HG03045 (cell line): ENCODE data around the gene SST.

Source experiments
- ATAC-seq: cut with Tn5 transposase; IDR thresholded peaks from one replicate; pipeline ENCODE4 v1.9.1; 2021; ENCODE audit warnings: mild to moderate bottlenecking, moderate library complexity; ENCODE audit not compliant: unreplicated experiment

The SST gene

GRCh38 chr3:187669675-187670504 lies at the start of gene SST:
SST (minus strand) TSS chr3:187670394; CDS start chr3:187670291, 103 bp downstream.
- ATAC-seq = no peak

- no peak for ATAC-seq
These were observed 49.6 kb upstream of the SST start for GRCh38 chr3:187719628-187720336.

- no peak for ATAC-seq
These were observed 48.6 kb upstream of the SST start for GRCh38 chr3:187718802-187719201.

GRCh38 chr3:187717572-187717971 lies 47.4 kb upstream of the SST start:
- ATAC-seq = no peak

- ATAC-seq = peak; percentile 76
These were observed 44.3 kb upstream of the SST start for GRCh38 chr3:187714404-187714979.

GRCh38 chr3:187713504-187713903 lies 43.3 kb upstream of the SST start:
- ATAC-seq = peak; percentile 51

GRCh38 chr3:187709155-187709554 lies 39.0 kb upstream of the SST start:
- ATAC-seq = no peak

- no peak for ATAC-seq
These were observed 38.5 kb upstream of the SST start for GRCh38 chr3:187708696-187709095.

GRCh38 chr3:187706971-187707370 lies 36.8 kb upstream of the SST start:
- no peak for ATAC-seq

- no peak for ATAC-seq
These were observed 35.0 kb upstream of the SST start for GRCh38 chr3:187705164-187705563.

GRCh38 chr3:187702507-187703033 lies 32.4 kb upstream of the SST start, which contains the start of gene RTP2:
RTP2 (minus strand) TSS chr3:187702557; CDS start chr3:187702128, 429 bp downstream.
- no peak for ATAC-seq

- no peak for ATAC-seq
These were observed 30.1 kb upstream of the SST start for GRCh38 chr3:187700249-187700648.

- no peak for ATAC-seq
These were observed 28.6 kb upstream of the SST start for GRCh38 chr3:187698499-187699399.

GRCh38 chr3:187696021-187696420 lies 25.8 kb upstream of the SST start:
- no peak for ATAC-seq

GRCh38 chr3:187695449-187695848 lies 25.3 kb upstream of the SST start:
- no peak for ATAC-seq

GRCh38 chr3:187694801-187695200 lies 24.6 kb upstream of the SST start:
- ATAC-seq = no peak

- no peak for ATAC-seq
These were observed 23.2 kb upstream of the SST start for GRCh38 chr3:187693431-187693830.

GRCh38 chr3:187689984-187690383 lies 19.8 kb upstream of the SST start:
- ATAC-seq = no peak

GRCh38 chr3:187686621-187687273 lies 16.6 kb upstream of the SST start:
- ATAC-seq = no peak

- ATAC-seq = no peak
These were observed 15.8 kb upstream of the SST start for GRCh38 chr3:187685948-187686347.
